NCI-H1092 (cell line): Measurements from ENCODE around the gene BTBD2.

Experiments used
- DNase-seq: peaks from one replicate; lab custom pipeline; 2025; lab: John Stamatoyannopoulos, UW

BTBD2 gene

DNA sequence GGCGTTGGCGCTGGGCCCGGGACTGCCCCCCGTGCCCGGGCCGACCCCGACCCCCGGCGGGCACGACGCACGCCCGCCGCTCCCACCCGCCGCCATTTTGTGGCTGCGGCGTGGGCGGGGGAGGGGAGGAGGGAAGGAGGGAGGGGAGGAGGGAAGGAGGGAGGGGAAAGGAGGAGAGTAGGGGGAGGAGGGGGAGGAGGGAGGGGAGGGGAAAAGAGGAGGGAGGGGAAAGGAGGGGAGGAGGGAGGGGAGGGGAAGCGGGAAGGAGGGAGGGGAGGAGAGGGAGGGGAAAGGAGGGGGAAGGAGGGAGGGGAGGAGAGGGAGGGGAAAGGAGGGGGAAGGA, at the start of gene BTBD2:
Gene BTBD2 (minus strand): TSS at position 107 of the 343 bp plus-strand sequence. CDS start 11 bp downstream, at position 96.
- peak; percentile 23 for DNase-seq

DNA sequence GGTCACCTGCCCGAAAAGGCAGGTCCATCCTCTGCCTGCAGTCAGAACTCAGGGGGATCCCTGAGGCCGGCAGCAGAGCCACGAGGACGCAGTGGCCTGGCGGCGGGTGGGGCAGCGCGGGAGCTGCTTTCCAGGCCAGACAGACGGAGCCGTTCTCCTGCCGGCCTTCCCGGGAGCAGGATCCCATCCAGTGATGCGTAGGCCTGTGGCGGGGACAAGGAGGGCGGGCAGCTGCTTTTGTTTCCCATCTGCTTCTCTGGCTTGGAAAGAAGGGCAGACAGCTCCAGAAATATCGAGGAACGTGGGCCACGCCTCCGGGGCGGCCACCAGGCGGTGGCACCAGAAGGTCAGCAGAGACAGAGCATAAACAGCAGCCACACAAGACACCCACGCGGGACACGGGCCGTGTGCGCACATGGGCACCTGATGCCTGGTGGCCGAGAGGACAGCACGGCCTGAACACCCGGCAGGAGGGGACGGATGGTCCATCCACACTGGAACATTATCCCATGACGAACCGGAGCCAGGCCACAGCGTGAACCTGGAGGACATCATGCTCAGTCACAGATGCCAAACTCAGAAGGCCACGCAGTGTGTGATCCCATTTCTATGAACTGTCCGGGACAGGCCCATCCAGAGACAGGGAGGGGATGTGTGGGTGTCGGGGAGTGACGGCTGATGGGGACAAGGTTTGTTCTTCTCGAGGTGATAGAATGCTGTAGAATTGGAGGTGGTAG, 49.4 kb upstream of the BTBD2 start:
- no peak for DNase-seq

DNA sequence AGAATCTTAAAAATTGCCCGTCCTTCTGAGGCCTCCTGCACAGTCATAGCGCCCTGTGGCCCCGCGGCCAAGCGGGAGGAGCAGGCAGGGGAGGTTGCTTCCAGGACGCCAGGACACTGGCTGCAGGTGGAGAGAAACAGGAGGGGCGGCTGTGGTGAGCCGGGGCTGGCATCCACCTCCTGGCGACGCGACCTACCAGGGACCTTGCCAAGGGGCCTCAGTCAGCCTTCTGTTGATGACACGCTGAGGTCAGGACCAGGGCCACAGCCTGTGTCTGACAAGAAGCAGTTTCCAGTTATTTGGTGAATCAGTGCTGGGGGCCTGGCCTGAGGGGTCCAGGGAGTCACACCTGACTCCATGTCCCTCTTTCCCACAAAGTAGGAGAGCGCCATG, 48.9 kb upstream of the BTBD2 start:
- no peak for DNase-seq

DNA sequence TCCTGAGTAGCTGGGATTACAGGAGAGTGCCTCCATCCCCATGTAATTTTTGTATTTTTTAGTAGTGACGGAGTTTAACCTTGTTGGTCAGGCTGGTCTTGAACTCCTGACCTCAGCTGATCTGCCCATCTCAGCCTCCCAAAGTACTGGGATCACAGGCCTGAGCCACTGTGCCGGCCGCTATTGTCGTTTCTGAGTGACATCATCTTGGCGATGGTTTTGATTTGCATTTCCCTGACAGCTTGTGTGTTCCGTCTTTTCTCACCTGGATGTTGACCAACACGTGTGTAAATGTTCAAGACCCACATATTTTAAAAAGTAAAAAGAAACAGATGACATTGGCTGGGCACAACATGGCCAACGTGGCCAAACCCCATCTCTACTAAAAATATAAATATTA, 48.3 kb upstream of the BTBD2 start:
- no peak for DNase-seq

DNA sequence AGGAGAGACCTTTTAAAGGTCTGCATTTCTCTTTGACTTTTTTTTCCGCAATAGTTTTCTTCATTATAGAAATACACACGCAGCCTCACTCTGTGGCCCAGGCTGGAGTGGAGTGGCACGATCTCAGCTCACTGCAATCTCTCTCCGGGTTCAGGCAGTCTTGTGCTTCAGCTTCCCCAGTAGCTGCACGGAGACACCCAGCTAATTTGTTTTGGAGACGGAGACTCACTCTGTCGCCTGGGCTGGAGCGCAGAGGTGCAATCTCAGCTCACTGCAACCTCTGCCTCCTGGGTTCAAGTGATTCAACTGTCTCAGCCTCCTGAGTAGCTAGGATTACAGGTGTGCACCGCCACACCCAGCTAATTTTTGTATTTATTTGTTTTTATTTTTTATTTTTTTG, 47.3 kb upstream of the BTBD2 start:
- DNase-seq, result no peak

- no peak for DNase-seq
Measured at GRCh38 chr19:2062389-2062729, 46.8 kb upstream of the BTBD2 start.

GRCh38 chr19:2061495-2062388, 46.2 kb upstream of the BTBD2 start:
- peak; percentile 98 for DNase-seq

DNA sequence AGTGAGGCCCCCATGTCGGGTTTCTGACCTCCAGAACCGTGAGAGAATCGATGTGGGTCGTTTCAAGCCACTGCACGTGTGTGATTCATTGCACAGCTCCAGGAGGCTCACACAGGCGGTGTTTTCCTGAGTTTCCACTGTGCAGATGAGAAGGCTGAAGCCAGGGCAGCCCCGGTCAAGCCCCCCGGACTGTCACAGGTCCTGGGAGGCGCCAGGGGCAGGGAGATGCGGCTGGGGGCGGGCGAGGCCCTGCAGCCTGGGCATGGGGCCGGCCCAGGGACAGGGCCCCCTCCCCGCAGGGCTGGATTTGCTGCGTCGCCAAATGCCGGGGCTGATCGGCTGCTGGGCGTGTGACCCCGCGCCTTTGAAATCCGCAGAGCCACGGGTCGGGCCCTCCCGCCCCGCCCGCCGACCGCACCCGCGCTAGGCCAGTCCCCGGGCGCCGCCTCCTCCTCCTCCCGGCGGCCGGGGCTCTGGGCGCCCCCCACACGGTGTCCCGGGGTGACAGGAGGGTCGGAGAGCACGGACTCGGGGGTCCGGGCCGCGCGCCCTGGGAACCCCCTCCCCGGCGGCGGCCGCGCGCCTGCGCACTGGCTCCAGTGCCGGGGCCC, 45.5 kb upstream of the BTBD2 start:
- DNase-seq, result no peak

GRCh38 chr19:2059422-2060201, 44.1 kb upstream of the BTBD2 start:
- no peak for DNase-seq

GRCh38 chr19:2058570-2059421, 43.3 kb upstream of the BTBD2 start:
- DNase-seq, result no peak

GRCh38 chr19:2057484-2058469, 42.3 kb upstream of the BTBD2 start:
- no peak for DNase-seq

- no peak for DNase-seq
Measured at GRCh38 chr19:2056837-2057192, 41.3 kb upstream of the BTBD2 start.

- DNase-seq, result no peak
Measured at GRCh38 chr19:2055931-2056836, 40.7 kb upstream of the BTBD2 start.

GRCh38 chr19:2054763-2055162, 39.2 kb upstream of the BTBD2 start:
- DNase-seq, result no peak

DNA sequence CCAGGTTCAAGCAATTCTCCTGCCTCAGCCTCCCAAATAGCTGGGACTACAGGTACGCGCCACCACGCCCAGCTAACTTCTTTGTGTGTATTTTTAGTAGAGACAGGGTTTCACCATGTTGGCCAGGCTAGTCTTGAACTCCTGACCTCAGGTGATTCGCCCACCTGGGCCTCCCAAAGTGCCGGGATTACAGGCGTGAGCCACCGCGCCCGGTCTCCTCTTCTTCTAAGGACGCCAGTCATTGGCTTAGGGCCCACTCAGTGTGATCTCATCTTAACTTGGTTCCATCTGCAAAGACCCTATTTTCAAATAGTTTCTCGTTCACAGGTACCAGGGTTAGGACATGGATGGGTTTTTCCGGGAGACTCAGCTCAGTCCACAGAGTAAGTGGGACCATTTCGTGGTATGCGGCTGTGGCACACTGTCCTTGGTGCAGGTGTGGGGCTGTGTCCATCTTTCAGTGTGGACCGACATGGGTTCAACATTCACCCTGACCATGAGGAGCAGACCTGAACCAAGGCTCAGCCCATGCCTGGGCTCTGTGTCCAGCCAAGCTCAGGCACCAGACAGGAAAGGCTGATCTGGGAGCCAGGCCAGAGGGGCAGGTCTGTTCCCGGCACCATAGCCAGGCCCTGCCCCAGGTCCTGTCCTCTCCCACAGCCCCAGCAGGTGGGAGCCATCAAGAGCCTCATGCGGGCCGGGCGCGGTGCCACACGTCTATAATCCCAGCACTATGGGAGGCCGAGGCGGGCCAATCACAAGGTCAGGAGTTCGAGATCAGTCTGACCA, 38.3 kb upstream of the BTBD2 start:
- DNase-seq, result no peak

GRCh38 chr19:2051773-2052704, 36.5 kb upstream of the BTBD2 start:
- no peak for DNase-seq
